Breast epithelium (tissue), 4 donors: Measurements from ENCODE around the gene INSIG2. TPM values are rescaled to one million over a fixed set of nuclear protein-coding genes. Genes with fewer than 3 reads are reported as not detected.
"Not testable (repeated sequence)": the region's sequence is repeated elsewhere in the genome, so short reads cannot be mapped to it uniquely, and the experiment has no call there.

Experiments used
- DNase-seq, 2 donors: peaks; one replicate each; pipeline ENCODE4 v3.0.0-alpha.2; 2019; ENCODE audit warnings: low spot score in 2 of 2
- H3K27ac ChIP-seq, 2 donors: fragments of 200-600 bp; sonication (generic) in 1 of 2; one replicate each; pipeline ENCODE4 v1.5.1; 2016 to 2019; ENCODE audit warnings: mild to moderate bottlenecking in 1 of 2
- H3K27me3 ChIP-seq, 2 donors: fragments of 200-600 bp; sonication (generic) in 1 of 2; one replicate each; pipeline versions ENCODE4 v1.5.1 to v1.6.0; 2017 to 2019; ENCODE audit warnings: control low read depth in 1 of 2, mild to moderate bottlenecking in 1 of 2
- H3K36me3 ChIP-seq: fragments of 200-600 bp; one replicate; pipeline ENCODE4 v1.5.1; 2019
- H3K4me1 ChIP-seq, 2 donors: fragments of 200-600 bp; sonication (generic); one replicate each; pipeline ENCODE4 v1.5.1; 2016 to 2019; ENCODE audit warnings: control low read depth in 1 of 2
- H3K4me3 ChIP-seq, 3 donors: fragments of 200-600 bp; sonication (generic); 1 replicate in 2 of 3; 2 replicates in 1 of 3; pipeline ENCODE4 v1.5.1; 2016 to 2019; ENCODE audit warnings: mild to moderate bottlenecking in 3 of 3, moderate library complexity in 2 of 3
- H3K9me3 ChIP-seq, 2 donors: fragments of 200-600 bp; sonication (generic) in 1 of 2; one replicate each; pipeline ENCODE4 v1.5.1; 2016 to 2019; ENCODE audit warnings: control low read depth in 1 of 2
- CTCF ChIP-seq, 3 donors: fragments of 450-650 bp; IDR thresholded peaks; one replicate each; pipeline ENCODE4 v1.5.1; 2016 to 2017; ENCODE audit warnings: antibody characterized with exemption in 3 of 3, mild to moderate bottlenecking in 3 of 3, moderate library complexity in 3 of 3
- POLR2A ChIP-seq: fragments of 450-650 bp; IDR thresholded peaks from one replicate; pipeline ENCODE4 v1.6.1; 2016; ENCODE audit warnings: antibody characterized with exemption, mild to moderate bottlenecking, moderate library complexity
- POLR2AphosphoS5 ChIP-seq, 3 donors: sonication (generic); formaldehyde crosslinking; IDR thresholded peaks; one replicate each; pipeline ENCODE4 v1.6.1; 2017; ENCODE audit warnings: antibody characterized with exemption in 3 of 3
- intact Hi-C: fragments of 100-400 bp; cut with DNase I; formaldehyde crosslinking; loops from one replicate; pipeline ENCODE4 v1.15.1; 2023; ENCODE audit warnings: low total_unique reads
- total RNA-seq, 3 donors: library from RNA; depleted of rRNA; stranded (reverse); fragments of >200 nt; gene quantifications; one replicate each; pipeline ENCODE4 v1.1.0, GENCODE V29; 2016

Gene INSIG2
- total RNA-seq, 3 donors from 2014 or later: 13.1 to 30.9 (median 20.3) TPM

GRCh38 chr2:118090387-118091139, 2.3 kb downstream of the INSIG2 start:
- H3K4me1 ChIP-seq: no peaks in the 10 kb centered on the region
- intact Hi-C loops: no loop called here
- no peak overlapping the region for H3K4me3 ChIP-seq
- no peaks in the 10 kb centered on the region for H3K27me3 ChIP-seq
- no peak for DNase-seq
- no peak overlapping the region for H3K27ac ChIP-seq
- TF ChIP-seq CTCF (IDR thresholded peaks at IDR 0.05) (no peak), POLR2A (no peak), POLR2AphosphoS5 (IDR thresholded peaks at IDR 0.05) (no peak)
- H3K36me3 ChIP-seq: no peaks in the 10 kb centered on the region
- H3K9me3 ChIP-seq: no peaks in the 10 kb centered on the region

GRCh38 chr2:118091140-118091478, 2.8 kb downstream of the INSIG2 start:
- no peaks in the 10 kb centered on the region for H3K36me3 ChIP-seq
- H3K27ac ChIP-seq: no peak overlapping the region
- no peaks in the 10 kb centered on the region for H3K4me1 ChIP-seq
- H3K27me3 ChIP-seq: no peaks in the 10 kb centered on the region
- TF ChIP-seq POLR2A (no peak), POLR2AphosphoS5 (IDR thresholded peaks at IDR 0.05) (no peak), CTCF (IDR thresholded peaks at IDR 0.05) (no peak)
- intact Hi-C loops: no loop called here
- H3K9me3 ChIP-seq: no peaks in the 10 kb centered on the region
- no peak overlapping the region for H3K4me3 ChIP-seq
- DNase-seq: no peak

- Histone ChIP-seq H3K27me3 (no peaks in the 10 kb centered on the region), H3K4me1 (no peaks in the 10 kb centered on the region), H3K36me3 (no peaks in the 10 kb centered on the region), H3K27ac (no peak overlapping the region), H3K4me3 (no peak overlapping the region), H3K9me3 (no peaks in the 10 kb centered on the region)
- no peak for TF ChIP-seq CTCF (IDR thresholded peaks at IDR 0.05)
- TF ChIP-seq POLR2AphosphoS5 (IDR thresholded peaks at IDR 0.05): no peak
- TF ChIP-seq POLR2A: no peak
- intact Hi-C loops: no loop called here
- DNase-seq: no peak
Observed at GRCh38 chr2:118091631-118092030, 3.4 kb downstream of the INSIG2 start.

GRCh38 chr2:118094102-118094501, 5.8 kb downstream of the INSIG2 start:
- H3K27ac ChIP-seq, H3K4me1 ChIP-seq, H3K36me3 ChIP-seq, intact Hi-C loops, H3K4me3 ChIP-seq, H3K9me3 ChIP-seq, H3K27me3 ChIP-seq, DNase-seq: not testable (repeated sequence)

GRCh38 chr2:118094503-118094902, 6.2 kb downstream of the INSIG2 start:
- Histone ChIP-seq H3K9me3 (no peaks in the 10 kb centered on the region), H3K27ac (no peak overlapping the region), H3K36me3 (no peaks in the 10 kb centered on the region), H3K4me1 (no peaks in the 10 kb centered on the region), H3K27me3 (no peaks in the 10 kb centered on the region), H3K4me3 (no peak overlapping the region)
- TF ChIP-seq POLR2AphosphoS5 (IDR thresholded peaks at IDR 0.05) (no peak), POLR2A (no peak), CTCF (IDR thresholded peaks at IDR 0.05) (no peak)
- no peak for DNase-seq
- intact Hi-C loops: no loop called here
